ENCODE results near the gene RBM5. TPM values are rescaled to one million over a fixed set of nuclear protein-coding genes. Genes with fewer than 3 reads are reported as not detected.

Gene RBM5
- total RNA-seq, 2 donors from 2014 or later, result 292 to 353 TPM

- H3K9me3 ChIP-seq (ENCODE audit: control insufficient read depth, low read length, poor library complexity, severe bottlenecking), result no peaks in the 10 kb centered on the region
- ATAC-seq (no peak), DNase-seq (no peak)
- Mint-ChIP-seq H3K36me3 (ENCODE audit: low read depth) (peaks cover 4% of the 10 kb centered on the region), H3K27me3 (no peaks in the 10 kb centered on the region), H3K27ac (no peak overlapping the region), H3K4me1 (peaks cover 4% of the 10 kb centered on the region), H3K4me3 (peak overlapping the region; percentile 25)
Measured at GRCh38 chr3:50100956-50101845, 12.5 kb downstream of the RBM5 start.

- DNase-seq (no peak), ATAC-seq (no peak)
- no peaks in the 10 kb centered on the region for H3K9me3 ChIP-seq (ENCODE audit: control insufficient read depth, low read length, poor library complexity, severe bottlenecking)
- Mint-ChIP-seq H3K27ac (no peak overlapping the region), H3K4me1 (peaks cover 2% of the 10 kb centered on the region), H3K27me3 (no peaks in the 10 kb centered on the region), H3K36me3 (ENCODE audit: low read depth) (peaks cover 4% of the 10 kb centered on the region), H3K4me3 (no peak overlapping the region)
Measured at GRCh38 chr3:50102558-50102957, 13.8 kb downstream of the RBM5 start.

DNA sequence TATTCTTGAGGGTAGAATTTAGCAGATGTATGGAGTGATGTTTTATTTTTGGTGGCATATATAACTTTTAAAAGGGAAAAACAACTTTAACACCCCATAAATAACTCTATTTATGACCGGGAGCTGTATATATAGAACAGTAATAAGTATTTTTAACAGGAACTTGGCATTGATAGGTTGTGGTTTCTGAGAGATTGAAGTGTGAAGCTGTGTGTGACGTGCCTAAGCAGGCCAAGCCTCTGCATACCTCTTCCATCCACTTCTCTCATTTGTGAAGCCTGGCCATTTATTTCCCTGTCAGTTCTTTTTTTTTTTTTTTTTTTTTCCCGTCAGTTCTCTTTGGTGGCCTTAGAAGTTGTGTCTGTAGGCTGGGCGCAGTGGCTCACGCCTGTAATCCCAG, 23.0 kb downstream of the RBM5 start:
- DNase-seq (no peak), ATAC-seq (no peak)
- Mint-ChIP-seq H3K27me3 (no peaks in the 10 kb centered on the region), H3K4me1 (no peaks in the 10 kb centered on the region), H3K36me3 (ENCODE audit: low read depth) (peaks cover 7% of the 10 kb centered on the region), H3K27ac (peak overlapping the region; percentile 76), H3K4me3 (no peak overlapping the region)
- H3K9me3 ChIP-seq (ENCODE audit: control insufficient read depth, low read length, poor library complexity, severe bottlenecking), result no peaks in the 10 kb centered on the region

- Mint-ChIP-seq H3K4me3 (no peak overlapping the region), H3K27me3 (no peaks in the 10 kb centered on the region), H3K36me3 (ENCODE audit: low read depth) (peaks cover 8% of the 10 kb centered on the region), H3K4me1 (no peaks in the 10 kb centered on the region), H3K27ac (no peak overlapping the region)
- no peaks in the 10 kb centered on the region for H3K9me3 ChIP-seq (ENCODE audit: control insufficient read depth, low read length, poor library complexity, severe bottlenecking)
- DNase-seq, result no peak
- ATAC-seq, result no peak
Measured at GRCh38 chr3:50112462-50112861, 23.7 kb downstream of the RBM5 start.

GRCh38 chr3:50117120-50117519, 28.4 kb downstream of the RBM5 start:
- Mint-ChIP-seq H3K27ac (no peak overlapping the region), H3K36me3 (ENCODE audit: low read depth) (peaks cover 10% of the 10 kb centered on the region), H3K27me3 (no peaks in the 10 kb centered on the region), H3K4me3 (no peak overlapping the region), H3K4me1 (peaks cover 2% of the 10 kb centered on the region)
- DNase-seq (no peak), ATAC-seq (no peak)
- H3K9me3 ChIP-seq (ENCODE audit: control insufficient read depth, low read length, poor library complexity, severe bottlenecking), result no peaks in the 10 kb centered on the region

DNA sequence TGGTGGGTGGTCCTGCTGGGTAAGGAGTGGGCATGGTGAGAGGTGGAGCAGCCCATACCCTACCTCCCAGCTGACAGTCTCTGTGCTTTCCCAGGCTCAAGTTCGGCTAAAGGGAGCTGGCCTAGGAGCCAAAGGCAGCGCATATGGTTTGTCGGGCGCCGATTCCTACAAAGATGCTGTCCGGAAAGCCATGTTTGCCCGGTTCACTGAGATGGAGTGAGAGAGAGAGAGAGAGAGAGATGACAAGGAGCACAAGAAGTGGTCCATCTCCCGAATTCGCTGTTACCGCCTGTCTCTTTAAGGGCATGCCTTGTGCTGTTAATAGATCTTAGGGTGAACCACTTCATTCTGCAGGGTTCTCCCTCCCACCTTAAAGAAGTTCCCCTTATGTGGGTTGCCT, 29.5 kb downstream of the RBM5 start:
- ATAC-seq (no peak), DNase-seq (no peak)
- H3K27me3 Mint-ChIP-seq, result no peaks in the 10 kb centered on the region
- peaks cover 2% of the 10 kb centered on the region for H3K4me1 Mint-ChIP-seq
- H3K36me3 Mint-ChIP-seq (ENCODE audit: low read depth), result peaks cover 10% of the 10 kb centered on the region
- no peak overlapping the region for H3K27ac Mint-ChIP-seq
- H3K4me3 Mint-ChIP-seq, result no peak overlapping the region
- H3K9me3 ChIP-seq (ENCODE audit: control insufficient read depth, low read length, poor library complexity, severe bottlenecking), result no peaks in the 10 kb centered on the region

GRCh38 chr3:50119786-50120185, 31.1 kb downstream of the RBM5 start:
- H3K9me3 ChIP-seq (ENCODE audit: control insufficient read depth, low read length, poor library complexity, severe bottlenecking), result no peaks in the 10 kb centered on the region
- ATAC-seq (no peak), DNase-seq (no peak)
- Mint-ChIP-seq H3K4me1 (peaks cover 2% of the 10 kb centered on the region), H3K27me3 (no peaks in the 10 kb centered on the region), H3K36me3 (ENCODE audit: low read depth) (peaks cover 10% of the 10 kb centered on the region), H3K4me3 (peak overlapping the region; percentile 7), H3K27ac (peak overlapping the region; percentile 49)

GRCh38 chr3:50120364-50121071, 31.8 kb downstream of the RBM5 start:
- Mint-ChIP-seq H3K27me3 (no peaks in the 10 kb centered on the region), H3K4me1 (peaks cover 2% of the 10 kb centered on the region), H3K36me3 (ENCODE audit: low read depth) (peaks cover 10% of the 10 kb centered on the region), H3K4me3 (no peak overlapping the region), H3K27ac (peak overlapping the region; percentile 49)
- no peak for ATAC-seq
- no peak for DNase-seq
- H3K9me3 ChIP-seq (ENCODE audit: control insufficient read depth, low read length, poor library complexity, severe bottlenecking), result no peaks in the 10 kb centered on the region

DNA sequence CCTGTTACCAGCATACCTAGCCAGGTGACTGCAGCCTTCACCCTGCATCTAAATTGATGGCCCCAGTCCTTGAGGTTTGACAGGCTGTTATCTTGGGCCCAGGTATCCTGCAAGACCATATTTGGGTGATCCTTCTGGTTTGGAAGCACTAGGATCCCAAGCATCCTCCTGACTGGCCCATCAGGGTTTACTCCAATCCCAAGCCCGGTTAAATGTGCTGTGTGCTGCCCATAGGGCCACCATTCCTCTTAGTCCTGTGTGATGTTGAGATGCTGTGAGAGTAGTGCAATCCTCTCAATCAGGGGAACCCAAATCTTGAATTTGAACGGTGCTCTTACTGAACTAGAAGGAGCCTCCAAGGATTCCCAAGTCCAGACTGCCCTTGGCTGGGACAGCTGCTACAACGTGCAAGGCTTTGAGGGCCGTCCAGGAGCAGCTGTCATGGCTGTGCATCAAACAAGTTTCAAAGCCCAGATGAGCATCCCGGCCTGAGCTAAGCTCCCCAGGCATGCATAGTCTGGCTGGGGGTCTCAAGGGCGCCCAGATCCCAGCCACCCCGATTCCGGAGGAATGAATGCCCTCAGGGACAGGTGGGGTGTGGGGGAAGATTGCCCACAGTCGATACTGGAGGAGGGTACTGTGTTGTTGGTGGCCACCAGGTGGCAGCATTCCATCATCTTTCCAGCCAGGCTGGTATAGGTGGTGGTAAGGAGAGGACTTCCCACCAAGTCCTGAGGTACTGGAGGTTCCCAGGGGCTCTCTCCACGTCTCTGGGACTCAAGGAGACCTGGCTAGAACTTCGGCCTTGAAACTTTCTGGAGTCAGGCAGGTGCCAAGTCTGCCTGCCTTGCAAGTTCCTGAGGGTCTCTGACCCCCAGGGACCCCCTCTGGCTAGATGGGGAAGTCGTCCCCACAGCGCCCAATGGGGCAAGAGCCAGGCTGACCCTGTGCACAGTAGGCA, 32.6 kb downstream of the RBM5 start:
- no peaks in the 10 kb centered on the region for H3K27me3 Mint-ChIP-seq
- peaks cover 5% of the 10 kb centered on the region for H3K36me3 Mint-ChIP-seq (ENCODE audit: low read depth)
- no peak overlapping the region for H3K4me3 Mint-ChIP-seq
- no peaks in the 10 kb centered on the region for H3K9me3 ChIP-seq (ENCODE audit: control insufficient read depth, low read length, poor library complexity, severe bottlenecking)
- peak overlapping the region; percentile 54 for H3K27ac Mint-ChIP-seq
- DNase-seq (peak; percentile 43 to 61 (median 51)), ATAC-seq (peak; percentile 84)
- peaks cover 2% of the 10 kb centered on the region for H3K4me1 Mint-ChIP-seq

DNA sequence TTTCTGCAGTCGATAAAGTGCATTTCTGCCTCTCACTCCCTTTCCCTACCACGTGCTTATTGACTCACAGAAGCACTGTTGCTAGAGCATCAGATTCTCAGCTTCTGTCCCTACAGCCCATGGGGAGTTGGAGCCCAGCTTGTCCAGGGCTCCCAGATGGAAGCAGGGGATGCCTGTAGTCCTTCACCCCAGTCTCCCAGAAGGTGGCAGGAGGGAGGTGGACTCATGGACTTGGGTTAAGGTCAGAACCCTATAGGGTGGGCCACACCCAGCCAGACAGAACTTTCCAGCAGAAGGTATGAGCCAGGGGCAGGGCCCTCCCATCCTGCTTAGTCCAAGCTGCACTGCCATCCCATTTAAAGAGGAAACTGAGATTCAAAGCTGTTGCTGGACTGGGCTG, 33.4 kb downstream of the RBM5 start:
- Mint-ChIP-seq H3K27ac (peak overlapping the region; percentile 84), H3K4me1 (peaks cover 2% of the 10 kb centered on the region), H3K27me3 (no peaks in the 10 kb centered on the region), H3K36me3 (ENCODE audit: low read depth) (peaks cover 2% of the 10 kb centered on the region), H3K4me3 (no peak overlapping the region)
- no peak for DNase-seq
- no peaks in the 10 kb centered on the region for H3K9me3 ChIP-seq (ENCODE audit: control insufficient read depth, low read length, poor library complexity, severe bottlenecking)
- ATAC-seq, result no peak

DNA sequence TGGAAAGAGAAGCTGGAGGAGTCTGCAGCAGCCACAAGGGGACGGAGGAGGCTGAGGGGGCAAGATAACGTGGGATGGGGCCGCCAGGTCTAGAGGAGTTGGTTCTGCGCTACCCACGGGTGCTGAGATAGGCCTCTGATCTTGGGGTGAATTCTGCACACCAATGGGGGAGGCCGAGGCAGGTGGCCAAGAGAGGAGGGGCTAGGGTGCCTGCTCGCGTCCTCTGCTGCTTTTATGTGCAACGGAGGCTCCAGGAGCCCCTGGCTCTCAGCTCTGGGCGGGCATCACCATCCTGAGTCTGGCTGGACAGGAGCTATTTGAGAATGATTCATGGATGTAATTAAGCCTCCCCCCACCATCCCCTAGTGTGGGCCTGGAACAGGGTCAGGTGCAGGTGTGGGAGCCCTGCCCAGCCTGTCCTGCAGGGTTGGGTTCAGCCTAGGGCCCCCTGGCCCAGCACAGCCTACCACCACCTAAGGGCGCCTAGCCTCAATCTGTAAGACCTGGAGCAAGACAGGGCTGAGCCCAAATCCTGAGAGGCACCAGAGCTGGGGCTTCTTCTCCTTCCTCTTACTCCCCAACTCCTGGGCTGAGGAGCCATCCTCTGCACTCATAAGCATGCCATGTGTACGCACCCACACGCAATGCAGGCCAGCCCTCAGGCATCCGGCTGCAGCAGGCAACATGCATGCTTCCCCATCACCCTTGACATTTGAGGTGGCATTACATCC, 34.1 kb downstream of the RBM5 start:
- Mint-ChIP-seq H3K4me3 (no peak overlapping the region), H3K36me3 (ENCODE audit: low read depth) (peaks cover 2% of the 10 kb centered on the region), H3K27me3 (no peaks in the 10 kb centered on the region), H3K27ac (peak overlapping the region; percentile 84), H3K4me1 (peaks cover 2% of the 10 kb centered on the region)
- H3K9me3 ChIP-seq (ENCODE audit: control insufficient read depth, low read length, poor library complexity, severe bottlenecking), result no peaks in the 10 kb centered on the region
- ATAC-seq, result no peak
- DNase-seq, result no peak

- H3K36me3 Mint-ChIP-seq (ENCODE audit: low read depth), result no peaks in the 10 kb centered on the region
- no peak for ATAC-seq
Measured at GRCh38 chr3:50123394-50124051, 34.8 kb downstream of the RBM5 start.

More at GRCh38 chr3:50123394-50124051, 34.8 kb downstream of the RBM5 start:
- no peaks in the 10 kb centered on the region for H3K9me3 ChIP-seq (ENCODE audit: control insufficient read depth, low read length, poor library complexity, severe bottlenecking)
- Mint-ChIP-seq H3K27me3 (no peaks in the 10 kb centered on the region), H3K27ac (no peak overlapping the region), H3K4me3 (no peak overlapping the region), H3K4me1 (peaks cover 2% of the 10 kb centered on the region)
- no peak for DNase-seq
